GM23248 (cell line): ENCODE measurements around the gene DUSP15. TPM values are rescaled to one million over a fixed set of nuclear protein-coding genes. Genes with fewer than 3 reads are reported as not detected.
A peak's percentile ranks its signal among the peaks of the same experiment; 100 is the strongest.

Experiments used
- DNase-seq: peaks from one replicate; pipeline ENCODE4 v3.0.0-alpha.2; 2015
- H2AFZ ChIP-seq: fragments of 200-600 bp; sonication (generic); 2 replicates; pipeline ENCODE4 v1.6.1; 2016; ENCODE audit warnings: antibody characterized with exemption
- H3F3A ChIP-seq: fragments of 200-600 bp; sonication (generic); 2 replicates; pipeline ENCODE4 v1.6.1; 2016; ENCODE audit warnings: mild to moderate bottlenecking, antibody characterized with exemption, mixed run types; ENCODE audit not compliant: insufficient read depth
- H3K27ac ChIP-seq: fragments of 200-600 bp; sonication (generic); 2 replicates; pipeline ENCODE4 v1.5.1; 2016; ENCODE audit warnings: mild to moderate bottlenecking
- H3K27me3 ChIP-seq: fragments of 200-600 bp; sonication (generic); replicated peaks from 2 replicates; pipeline ENCODE4 v1.6.1; 2016; ENCODE audit warnings: mild to moderate bottlenecking; ENCODE audit not compliant: insufficient read depth
- H3K36me3 ChIP-seq: fragments of 200-600 bp; sonication (generic); 2 replicates; pipeline ENCODE4 v1.6.1; 2016; ENCODE audit warnings: low read depth, mild to moderate bottlenecking
- H3K4me1 ChIP-seq: fragments of 200-600 bp; sonication (generic); 2 replicates; pipeline ENCODE4 v1.6.1; 2016; ENCODE audit warnings: mild to moderate bottlenecking; ENCODE audit not compliant: insufficient read depth
- H3K4me2 ChIP-seq: fragments of 200-600 bp; sonication (generic); one replicate; pipeline ENCODE4 v1.6.1; 2016; ENCODE audit warnings: mild to moderate bottlenecking; ENCODE audit not compliant: unreplicated experiment
- H3K4me3 ChIP-seq: fragments of 200-600 bp; sonication (generic); 2 replicates; pipeline ENCODE4 v1.5.1; 2016; ENCODE audit warnings: mild to moderate bottlenecking
- H3K79me2 ChIP-seq: fragments of 200-600 bp; sonication (generic); 2 replicates; pipeline ENCODE4 v1.6.1; 2016; ENCODE audit warnings: mild to moderate bottlenecking; ENCODE audit not compliant: insufficient read depth
- H3K9ac ChIP-seq: fragments of 200-600 bp; sonication (generic); 2 replicates; pipeline ENCODE4 v1.6.1; 2016; ENCODE audit warnings: mild to moderate bottlenecking
- H3K9me2 ChIP-seq: fragments of 200-600 bp; sonication (generic); 2 replicates; pipeline ENCODE4 v1.6.1; 2016; ENCODE audit warnings: mixed run types, mild to moderate bottlenecking, moderate library complexity; ENCODE audit not compliant: insufficient read depth
- H3K9me3 ChIP-seq: fragments of 200-600 bp; sonication (generic); one replicate; pipeline ENCODE4 v1.6.1; 2017; ENCODE audit warnings: low read depth
- H4K20me1 ChIP-seq: fragments of 200-600 bp; sonication (generic); 2 replicates; pipeline ENCODE4 v1.6.0; 2016; ENCODE audit not compliant: insufficient read depth
- EZH2 ChIP-seq: fragments of 200-600 bp; sonication (generic); IDR thresholded peaks from 2 replicates; pipeline ENCODE4 v1.6.1; 2018; ENCODE audit warnings: antibody characterized with exemption, mild to moderate bottlenecking; ENCODE audit not compliant: insufficient read depth, poor library complexity, severe bottlenecking
- EZH2phosphoT487 ChIP-seq: fragments of 200-600 bp; sonication (generic); IDR thresholded peaks from 2 replicates; pipeline ENCODE4 v1.6.1; 2018; ENCODE audit warnings: antibody characterized with exemption, moderate library complexity, mild to moderate bottlenecking, low read depth; ENCODE audit not compliant: insufficient read depth
- WGBS, 2 experiments: methylation state at CpG; one replicate each; pipeline ENCODE4 v1.1.6; 2015 to 2017; ENCODE audit warnings: low lambda C conversion rate in 2 of 2, low coverage in 1 of 2; ENCODE audit errors: missing lambda C conversion rate in 2 of 2; 5-methylcytosine and 5-hydroxymethylcytosine counted together
- in situ Hi-C: fragments of 300-500 bp; cut with MboI; formaldehyde crosslinking; loops from 2 replicates; pipeline ENCODE4 v1.15.0; 2020
- polyA plus RNA-seq: library from polyadenylated mRNA; unstranded; fragments of >200 nt; fragmentation: Nextera tagmentation; extraction: Ambion mirVana; gene quantifications from 2 replicates; pipeline ENCODE4 v1.2.1, GENCODE V29; 2016
- total RNA-seq: library from RNA; depleted of rRNA; stranded (reverse); fragments of >200 nt; shearing (Covaris generic); gene quantifications from 2 replicates; pipeline ENCODE4 v1.2.3, GENCODE V29; 2014

The DUSP15 gene
- total and polyA plus RNA-seq, 2 experiments from 2014 or later: not detected

DNA sequence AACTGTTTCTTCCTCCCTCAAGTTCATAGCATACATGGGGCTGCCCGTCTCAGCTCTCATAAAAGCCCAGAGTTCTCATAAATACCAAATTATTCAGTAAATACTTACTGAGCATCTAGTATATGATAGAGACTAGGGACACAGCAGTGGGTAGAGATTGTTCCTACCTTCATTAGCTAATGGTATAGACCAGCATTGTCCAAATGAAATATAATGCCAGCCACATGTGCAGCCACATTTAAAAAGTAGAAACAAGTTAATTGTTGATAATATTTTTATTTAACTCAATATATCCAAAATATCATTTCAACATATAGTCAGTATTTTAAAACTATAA, 1.3 kb upstream of the DUSP15 start:
- Histone ChIP-seq H4K20me1 (no peaks in the 10 kb centered on the region), H3K27ac (no peak overlapping the region), H3K27me3 (peaks cover 54% of the 10 kb centered on the region), H3K4me1 (no peaks in the 10 kb centered on the region), H3K4me2 (no peak overlapping the region), H3K4me3 (no peak overlapping the region), H3K9ac (no peak overlapping the region), H3K9me2 (no peaks in the 10 kb centered on the region), H3K79me2 (no peaks in the 10 kb centered on the region), H3K9me3 (no peaks in the 10 kb centered on the region), H3F3A (no peaks in the 10 kb centered on the region), H3K36me3 (no peaks in the 10 kb centered on the region), H2AFZ (no peak overlapping the region)
- 84 to 92% methylated on average over 1 of the region's 1 CpG for whole genome bisulfite sequencing, 2 experiments
- DNase-seq: no peak
- TF ChIP-seq EZH2phosphoT487 (no peak), EZH2 (no peak)
- in situ Hi-C loops: no loop called here

DNA sequence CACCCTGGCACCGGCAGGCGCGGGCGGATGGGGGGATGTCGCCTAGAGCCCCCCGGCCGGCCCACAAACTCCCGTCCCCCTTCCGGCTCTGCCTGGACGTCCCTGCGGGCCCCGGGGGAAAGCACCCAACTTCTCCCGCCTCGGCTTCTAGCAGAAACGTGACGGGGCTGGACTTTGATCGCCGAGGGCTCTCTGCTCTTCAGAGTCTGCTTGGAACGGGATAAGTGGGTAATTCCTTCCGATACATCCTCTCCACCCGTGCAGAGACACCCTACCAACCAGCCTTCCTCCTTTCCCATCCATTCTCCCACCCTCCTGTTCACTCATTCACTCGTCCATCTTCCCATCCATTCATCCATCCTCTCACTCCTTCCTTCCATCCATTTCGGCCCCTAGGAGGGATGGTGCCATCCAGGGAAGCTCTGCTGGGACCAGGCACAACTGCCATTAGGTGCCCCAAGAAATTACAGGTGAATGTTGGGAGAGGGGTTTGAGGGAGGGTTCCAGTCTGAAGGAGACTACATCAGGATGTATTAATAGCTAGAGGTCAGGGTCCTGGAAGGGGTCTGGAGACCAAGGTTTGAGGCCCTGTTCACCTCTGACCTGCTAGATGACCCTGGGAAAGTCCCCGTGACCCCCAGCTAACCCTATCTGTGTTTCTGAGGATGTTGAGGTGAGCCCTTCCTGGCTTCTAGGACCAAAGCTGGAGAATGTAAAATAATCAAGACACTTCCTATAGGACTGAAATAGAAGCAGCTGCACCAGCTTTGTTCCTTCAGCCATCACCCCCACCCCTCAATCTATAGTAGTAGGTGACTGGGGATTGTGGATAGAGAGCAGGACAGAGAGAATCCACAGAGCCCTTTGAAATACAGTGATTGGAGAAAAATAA, 645 bp upstream of the DUSP15 start:
- peak; percentile 19 for DNase-seq
- in situ Hi-C loops: no loop called here
- TF ChIP-seq EZH2phosphoT487 (no peak; the same call in 1 of the 2 replicates), EZH2 (peak; percentile 54)
- peaks cover 57% of the 10 kb centered on the region for H3K27me3 ChIP-seq
- H3K27ac ChIP-seq: no peak overlapping the region
- 14 to 15% methylated on average over 13 to 18 of the region's 24 CpGs for WGBS, 2 experiments
- no peaks in the 10 kb centered on the region for H3K79me2 ChIP-seq
- H3K9me3 ChIP-seq: no peaks in the 10 kb centered on the region
- H3K4me2 ChIP-seq: peak overlapping the region; percentile 62
- H3K9me2 ChIP-seq: no peaks in the 10 kb centered on the region
- peak overlapping the region; percentile 75; the same call in 1 of the 2 replicates for H2AFZ ChIP-seq
- H4K20me1 ChIP-seq: no peaks in the 10 kb centered on the region
- peak overlapping the region; percentile 64 for H3K4me3 ChIP-seq
- no peaks in the 10 kb centered on the region for H3K4me1 ChIP-seq
- H3K9ac ChIP-seq: peak overlapping the region; percentile 51; the same call in 1 of the 2 replicates
- no peaks in the 10 kb centered on the region for H3F3A ChIP-seq
- no peaks in the 10 kb centered on the region for H3K36me3 ChIP-seq

DNA sequence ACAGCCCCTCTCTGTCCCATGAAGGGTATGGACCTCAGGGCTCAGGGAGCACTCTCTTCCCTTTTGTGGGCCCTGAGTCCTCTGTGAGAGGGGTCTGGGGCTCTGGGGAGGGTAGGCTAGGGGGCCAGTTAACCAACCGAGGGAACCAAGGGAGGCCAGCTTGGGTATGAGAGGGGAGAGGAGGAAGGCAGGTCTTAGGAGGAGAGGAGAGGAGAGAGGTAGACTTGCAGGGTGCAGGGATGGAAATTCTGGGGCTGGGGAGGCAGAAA, 720 bp downstream of the DUSP15 start:
- Histone ChIP-seq H3K4me2 (peak overlapping the region; percentile 62), H3K27me3 (peaks cover 57% of the 10 kb centered on the region), H3K9me3 (no peaks in the 10 kb centered on the region), H3K79me2 (no peaks in the 10 kb centered on the region), H4K20me1 (no peaks in the 10 kb centered on the region), H2AFZ (peak overlapping the region; percentile 75), H3K4me3 (peak overlapping the region; percentile 64), H3F3A (no peaks in the 10 kb centered on the region), H3K9me2 (no peaks in the 10 kb centered on the region), H3K36me3 (no peaks in the 10 kb centered on the region), H3K27ac (no peak overlapping the region), H3K9ac (peak overlapping the region; percentile 51; the same call in 1 of the 2 replicates), H3K4me1 (no peaks in the 10 kb centered on the region)
- 0% methylated on average over 1 of the region's 1 CpG for WGBS, 2 experiments
- DNase-seq: no peak
- in situ Hi-C loops: no loop called here
- TF ChIP-seq EZH2 (no peak), EZH2phosphoT487 (no peak)

DNA sequence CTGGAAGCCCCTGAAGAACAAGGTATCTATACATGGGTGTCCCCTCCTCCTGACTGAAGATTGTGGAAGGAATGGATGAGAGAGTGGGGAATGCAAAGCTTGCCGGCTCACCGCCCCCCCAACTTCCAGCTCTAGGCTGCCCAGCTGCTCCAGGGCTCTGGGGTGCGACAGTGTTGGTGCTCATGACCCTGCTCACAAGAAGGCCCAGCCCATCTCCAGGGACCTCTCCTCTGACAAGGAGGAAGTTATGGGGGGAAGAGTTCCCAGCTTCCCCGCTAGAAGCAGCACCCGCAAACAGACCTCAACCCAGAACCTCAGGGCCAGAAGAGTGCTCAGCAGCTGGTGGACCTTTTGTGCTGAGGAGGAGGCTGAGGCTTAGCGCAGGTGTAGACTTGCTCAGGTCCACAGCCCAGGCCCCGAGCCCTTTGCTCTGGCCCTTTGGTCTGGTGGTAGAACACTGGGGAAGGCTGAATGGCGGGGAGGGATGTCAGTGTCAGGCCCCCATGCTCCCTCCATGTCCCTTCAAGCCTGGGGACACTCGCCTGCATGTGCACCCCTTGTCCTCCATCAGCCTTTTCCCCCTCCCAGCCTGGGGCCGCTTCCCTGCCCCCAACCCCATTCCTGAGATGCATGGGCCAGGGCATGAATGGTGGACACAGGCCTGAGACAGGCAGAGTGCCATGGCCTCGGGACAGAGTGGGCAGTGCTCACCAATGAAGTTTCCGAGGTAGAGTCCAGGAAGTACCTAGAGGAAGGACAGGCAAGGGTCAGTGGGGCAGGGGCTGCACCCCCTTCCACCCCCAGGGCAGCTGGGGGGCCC, 1.3 kb downstream of the DUSP15 start:
- no peak overlapping the region for H2AFZ ChIP-seq
- no peaks in the 10 kb centered on the region for H3K79me2 ChIP-seq
- no peaks in the 10 kb centered on the region for H3K4me1 ChIP-seq
- H3F3A ChIP-seq: no peaks in the 10 kb centered on the region
- WGBS, 2 experiments: 69 to 79% methylated on average over 12 of the region's 12 CpGs
- H3K4me2 ChIP-seq: no peak overlapping the region
- H4K20me1 ChIP-seq: no peaks in the 10 kb centered on the region
- DNase-seq: no peak
- no peaks in the 10 kb centered on the region for H3K36me3 ChIP-seq
- H3K27ac ChIP-seq: no peak overlapping the region
- in situ Hi-C loops: no loop called here
- no peaks in the 10 kb centered on the region for H3K9me2 ChIP-seq
- H3K4me3 ChIP-seq: no peak overlapping the region
- H3K9me3 ChIP-seq: no peaks in the 10 kb centered on the region
- no peak overlapping the region for H3K9ac ChIP-seq
- TF ChIP-seq EZH2phosphoT487 (no peak), EZH2 (no peak)
- H3K27me3 ChIP-seq: peaks cover 57% of the 10 kb centered on the region
